Measurements from ENCODE around the gene CCDC149. TPM values are rescaled to one million over a fixed set of nuclear protein-coding genes. Genes with fewer than 3 reads are reported as not detected.

CCDC149 gene
- total and polyA plus RNA-seq, 2 experiments from 2014 or later = 12.3 to 13.3 TPM

GRCh38 chr4:24837336-24837735, 75.5 kb downstream of the CCDC149 start:
- H3K36me3 ChIP-seq (replicated peaks; ENCODE audit: insufficient read depth, low read depth) = no peaks in the 10 kb centered on the region
- no peak overlapping the region for H3K27ac ChIP-seq
- 89% methylated on average over 7 of the region's 7 CpGs for WGBS (ENCODE audit: low lambda C conversion rate, missing lambda C conversion rate)
- no peaks in the 10 kb centered on the region for H3K4me1 ChIP-seq (ENCODE audit: insufficient read depth)
- no peaks in the 10 kb centered on the region for H3K27me3 ChIP-seq
- H3K9me2 ChIP-seq (replicated peaks; ENCODE audit: insufficient read depth) = no peaks in the 10 kb centered on the region
- DNase-seq (ENCODE audit: low spot score) = no peak
- H4K20me1 ChIP-seq (ENCODE audit: insufficient read depth, poor library complexity, severe bottlenecking) = no peaks in the 10 kb centered on the region
- H3K4me3 ChIP-seq = no peak overlapping the region
- H3K4me2 ChIP-seq = no peak overlapping the region
- TF ChIP-seq EZH2phosphoT487 (IDR thresholded peaks at IDR 0.05; ENCODE audit: low read depth, severe bottlenecking, unreplicated experiment) (no peak), CTCF (IDR thresholded peaks at IDR 0.05; ENCODE audit: poor library complexity) (no peak), EZH2 (IDR thresholded peaks at IDR 0.05; ENCODE audit: borderline replicate concordance) (no peak)
- H3K79me2 ChIP-seq = no peaks in the 10 kb centered on the region
- H2AFZ ChIP-seq = no peak overlapping the region
- no peaks in the 10 kb centered on the region for H3K9me3 ChIP-seq (ENCODE audit: low read depth)

GRCh38 chr4:24836661-24837242, 76.1 kb downstream of the CCDC149 start:
- Histone ChIP-seq H3K36me3 (replicated peaks; ENCODE audit: insufficient read depth, low read depth) (no peaks in the 10 kb centered on the region), H3K27me3 (no peaks in the 10 kb centered on the region), H3K4me2 (no peak overlapping the region), H3K9me2 (replicated peaks; ENCODE audit: insufficient read depth) (no peaks in the 10 kb centered on the region), H3K79me2 (no peaks in the 10 kb centered on the region), H3K4me1 (ENCODE audit: insufficient read depth) (no peaks in the 10 kb centered on the region), H2AFZ (no peak overlapping the region), H3K27ac (no peak overlapping the region), H3K9me3 (ENCODE audit: low read depth) (no peaks in the 10 kb centered on the region), H4K20me1 (ENCODE audit: insufficient read depth, poor library complexity, severe bottlenecking) (no peaks in the 10 kb centered on the region), H3K4me3 (no peak overlapping the region)
- no peak for DNase-seq (ENCODE audit: low spot score)
- no peak for TF ChIP-seq EZH2 (IDR thresholded peaks at IDR 0.05; ENCODE audit: borderline replicate concordance)
- 95% methylated on average over 6 of the region's 6 CpGs for WGBS (ENCODE audit: low lambda C conversion rate, missing lambda C conversion rate)

GRCh38 chr4:24835696-24836095, 77.1 kb downstream of the CCDC149 start:
- H3K36me3 ChIP-seq (replicated peaks; ENCODE audit: insufficient read depth, low read depth) = no peaks in the 10 kb centered on the region
- 93% methylated on average over 4 of the region's 4 CpGs for WGBS (ENCODE audit: low lambda C conversion rate, missing lambda C conversion rate)
- TF ChIP-seq EZH2 (IDR thresholded peaks at IDR 0.05; ENCODE audit: borderline replicate concordance) (no peak), EZH2phosphoT487 (IDR thresholded peaks at IDR 0.05; ENCODE audit: low read depth, severe bottlenecking, unreplicated experiment) (no peak), CTCF (IDR thresholded peaks at IDR 0.05; ENCODE audit: poor library complexity) (no peak)

GRCh38 chr4:24831637-24832036, 81.2 kb downstream of the CCDC149 start:
- Histone ChIP-seq H3K27me3 (no peaks in the 10 kb centered on the region), H3K36me3 (replicated peaks; ENCODE audit: insufficient read depth, low read depth) (no peaks in the 10 kb centered on the region), H3K79me2 (no peaks in the 10 kb centered on the region), H3K4me2 (no peak overlapping the region), H4K20me1 (ENCODE audit: insufficient read depth, poor library complexity, severe bottlenecking) (no peaks in the 10 kb centered on the region), H3K9me2 (replicated peaks; ENCODE audit: insufficient read depth) (no peaks in the 10 kb centered on the region), H3K4me3 (no peak overlapping the region), H2AFZ (no peak overlapping the region), H3K4me1 (ENCODE audit: insufficient read depth) (no peaks in the 10 kb centered on the region), H3K9me3 (ENCODE audit: low read depth) (no peaks in the 10 kb centered on the region), H3K27ac (no peak overlapping the region)
- TF ChIP-seq CTCF (IDR thresholded peaks at IDR 0.05; ENCODE audit: poor library complexity) (no peak), EZH2phosphoT487 (IDR thresholded peaks at IDR 0.05; ENCODE audit: low read depth, severe bottlenecking, unreplicated experiment) (no peak), EZH2 (IDR thresholded peaks at IDR 0.05; ENCODE audit: borderline replicate concordance) (no peak)
- WGBS (ENCODE audit: low lambda C conversion rate, missing lambda C conversion rate) = 99% methylated on average over 3 of the region's 3 CpGs
- no peak for DNase-seq (ENCODE audit: low spot score)

More at GRCh38 chr4:24835696-24836095, 77.1 kb downstream of the CCDC149 start:
- Histone ChIP-seq H3K9me2 (replicated peaks; ENCODE audit: insufficient read depth) (no peaks in the 10 kb centered on the region), H3K4me2 (no peak overlapping the region), H3K79me2 (no peaks in the 10 kb centered on the region), H3K27ac (no peak overlapping the region), H3K4me1 (ENCODE audit: insufficient read depth) (no peaks in the 10 kb centered on the region), H4K20me1 (ENCODE audit: insufficient read depth, poor library complexity, severe bottlenecking) (no peaks in the 10 kb centered on the region), H3K4me3 (no peak overlapping the region), H3K9me3 (ENCODE audit: low read depth) (no peaks in the 10 kb centered on the region), H3K27me3 (no peaks in the 10 kb centered on the region), H2AFZ (no peak overlapping the region)
- no peak for DNase-seq (ENCODE audit: low spot score)
